ENCODE results near the gene C3orf22.

Gene C3orf22

GRCh38 chr3:126539558-126540250, 19.0 kb downstream of the C3orf22 start:
- TF ChIP-seq TAF1 (IDR thresholded peaks at IDR 0.05; ENCODE audit: low read depth) (no peak), RAD21 (IDR thresholded peaks at IDR 0.05; ENCODE audit: low read depth) (no peak), CEBPB (IDR thresholded peaks at IDR 0.05) (no peak), ZBTB7A (IDR thresholded peaks at IDR 0.05; ENCODE audit: low read depth) (no peak), TCF12 (IDR thresholded peaks at IDR 0.05; ENCODE audit: low read depth) (no peak)

DNA sequence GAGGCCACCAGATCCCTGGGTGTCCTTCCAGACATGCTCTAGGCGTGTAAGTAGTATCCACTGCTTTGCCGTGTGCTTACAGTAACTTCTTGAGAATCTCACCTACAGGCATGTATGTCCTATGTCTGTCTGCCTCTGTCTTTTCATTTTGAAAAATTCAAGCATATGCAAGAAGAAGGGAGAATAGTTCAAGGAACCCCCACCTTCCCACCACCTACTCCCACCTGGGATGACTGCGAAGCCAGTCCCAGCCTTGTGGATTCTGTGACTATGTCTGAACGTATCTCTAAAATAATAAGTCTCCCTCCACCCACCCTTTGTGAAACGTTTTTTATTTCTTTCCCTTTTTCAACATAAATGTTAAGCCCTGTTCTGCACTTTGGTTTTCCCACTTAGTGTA, 19.8 kb downstream of the C3orf22 start:
- TF ChIP-seq, protein P1, sequence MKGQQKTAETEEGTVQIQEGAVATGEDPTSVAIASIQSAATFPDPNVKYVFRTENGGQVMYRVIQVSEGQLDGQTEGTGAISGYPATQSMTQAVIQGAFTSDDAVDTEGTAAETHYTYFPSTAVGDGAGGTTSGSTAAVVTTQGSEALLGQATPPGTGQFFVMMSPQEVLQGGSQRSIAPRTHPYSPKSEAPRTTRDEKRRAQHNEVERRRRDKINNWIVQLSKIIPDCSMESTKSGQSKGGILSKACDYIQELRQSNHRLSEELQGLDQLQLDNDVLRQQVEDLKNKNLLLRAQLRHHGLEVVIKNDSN (IDR thresholded peaks at IDR 0.05) = no peak
- TF ChIP-seq REST (IDR thresholded peaks at IDR 0.05; ENCODE audit: low read depth) (no peak), FOXM1 (IDR thresholded peaks at IDR 0.05; ENCODE audit: borderline replicate concordance, low read depth) (no peak)
- TF ChIP-seq, protein P2, sequence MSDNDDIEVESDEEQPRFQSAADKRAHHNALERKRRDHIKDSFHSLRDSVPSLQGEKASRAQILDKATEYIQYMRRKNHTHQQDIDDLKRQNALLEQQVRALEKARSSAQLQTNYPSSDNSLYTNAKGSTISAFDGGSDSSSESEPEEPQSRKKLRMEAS (IDR thresholded peaks at IDR 0.05) = no peak

- TF ChIP-seq TAF1 (IDR thresholded peaks at IDR 0.05; ENCODE audit: low read depth) (no peak), YY1 (IDR thresholded peaks at IDR 0.05; ENCODE audit: low read depth) (no peak), FOXM1 (IDR thresholded peaks at IDR 0.05; ENCODE audit: borderline replicate concordance, low read depth) (no peak), NFIC (IDR thresholded peaks at IDR 0.05) (no peak), RAD21 (IDR thresholded peaks at IDR 0.05; ENCODE audit: low read depth) (no peak)
These were observed 20.4 kb downstream of the C3orf22 start for GRCh38 chr3:126538316-126538715.

DNA sequence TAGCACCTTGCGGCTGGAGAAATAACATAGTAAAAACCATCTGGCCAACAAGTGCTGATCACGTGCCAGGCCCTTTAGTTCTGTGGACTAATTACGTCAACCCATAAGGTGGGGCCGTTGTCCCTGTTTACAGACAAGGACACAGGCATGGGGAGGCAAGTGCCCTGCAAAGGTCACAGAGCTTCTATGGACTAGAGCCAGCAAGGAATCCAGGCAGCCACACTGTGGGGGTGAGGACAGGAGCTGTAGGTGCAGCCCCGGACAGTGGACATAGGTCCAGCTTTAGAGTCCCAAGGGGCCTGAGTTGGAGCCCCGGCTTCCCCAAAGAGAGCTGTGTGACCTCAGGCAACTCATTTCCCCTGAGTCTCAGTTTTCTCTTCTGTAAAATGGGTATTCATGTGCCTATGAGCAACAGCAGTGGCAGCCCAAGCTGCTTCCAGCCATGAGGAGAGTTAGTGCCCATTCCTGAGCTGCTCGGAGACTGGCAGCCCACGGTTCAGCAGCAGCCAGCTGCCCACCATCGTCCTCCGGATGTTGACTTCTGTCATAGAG, 20.9 kb downstream of the C3orf22 start:
- TF ChIP-seq TCF12 (IDR thresholded peaks at IDR 0.05; ENCODE audit: low read depth) = no peak

DNA sequence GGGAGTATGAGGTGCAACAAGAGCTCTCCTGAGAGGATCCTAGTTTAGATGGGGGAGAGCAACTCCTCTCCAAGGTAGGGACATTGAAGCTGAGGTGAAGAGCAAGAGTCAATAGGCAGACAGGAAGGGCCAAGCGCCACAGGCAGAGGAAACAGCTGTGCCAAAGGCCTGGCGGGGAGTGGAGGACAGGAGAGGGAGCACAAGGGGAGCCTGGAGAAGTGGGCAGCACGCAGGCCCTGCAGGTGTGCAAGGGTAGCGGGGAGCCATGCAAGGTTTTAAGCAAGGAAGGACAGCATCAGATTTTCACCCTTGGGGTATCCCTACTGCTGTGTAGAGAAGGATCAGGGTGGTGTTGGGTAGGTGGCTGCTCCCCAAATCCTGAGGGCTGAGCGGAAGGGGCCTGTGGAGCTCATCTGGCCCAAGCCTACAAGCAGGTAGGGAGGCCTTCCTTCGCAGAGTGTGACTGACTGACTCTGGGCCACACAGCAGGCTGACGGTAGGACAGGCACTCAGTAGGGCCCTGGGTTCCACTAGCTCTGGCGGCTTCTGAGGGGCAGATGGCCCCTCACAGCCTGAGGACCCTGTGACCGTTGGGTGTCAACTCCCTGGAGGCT, 21.5 kb downstream of the C3orf22 start:
- TF ChIP-seq, protein P1 (IDR thresholded peaks at IDR 0.05) = no peak
- TF ChIP-seq CREB1 (IDR thresholded peaks at IDR 0.05; ENCODE audit: low read depth) (no peak), CEBPB (IDR thresholded peaks at IDR 0.05) (no peak), TCF12 (IDR thresholded peaks at IDR 0.05; ENCODE audit: low read depth) (no peak), EGR1 (IDR thresholded peaks at IDR 0.05) (no peak), REST (IDR thresholded peaks at IDR 0.05; ENCODE audit: low read depth) (no peak), YY1 (IDR thresholded peaks at IDR 0.05; ENCODE audit: low read depth) (no peak), TAF1 (IDR thresholded peaks at IDR 0.05; ENCODE audit: low read depth) (no peak), EP300 (IDR thresholded peaks at IDR 0.05; ENCODE audit: borderline replicate concordance) (no peak), TEAD4 (IDR thresholded peaks at IDR 0.05) (no peak), ZBTB7A (IDR thresholded peaks at IDR 0.05; ENCODE audit: low read depth) (no peak), RAD21 (IDR thresholded peaks at IDR 0.05; ENCODE audit: low read depth) (no peak), NFIC (IDR thresholded peaks at IDR 0.05) (no peak), FOXM1 (IDR thresholded peaks at IDR 0.05; ENCODE audit: borderline replicate concordance, low read depth) (no peak)
- TF ChIP-seq, protein P2 (IDR thresholded peaks at IDR 0.05) = no peak

GRCh38 chr3:126536126-126536525, 22.6 kb downstream of the C3orf22 start:
- TF ChIP-seq TCF12 (IDR thresholded peaks at IDR 0.05; ENCODE audit: low read depth) (no peak), CREB1 (IDR thresholded peaks at IDR 0.05; ENCODE audit: low read depth) (no peak), EP300 (IDR thresholded peaks at IDR 0.05; ENCODE audit: borderline replicate concordance) (no peak), TAF1 (IDR thresholded peaks at IDR 0.05; ENCODE audit: low read depth) (no peak), FOXM1 (IDR thresholded peaks at IDR 0.05; ENCODE audit: borderline replicate concordance, low read depth) (no peak), TEAD4 (IDR thresholded peaks at IDR 0.05) (no peak), YY1 (IDR thresholded peaks at IDR 0.05; ENCODE audit: low read depth) (no peak), NFIC (IDR thresholded peaks at IDR 0.05) (no peak), EGR1 (IDR thresholded peaks at IDR 0.05) (no peak)
- TF ChIP-seq, protein P1 (IDR thresholded peaks at IDR 0.05) = no peak

Data from Ishikawa (cell line).